Non-pigmented ciliary epithelial cell (primary cell): ENCODE measurements around the gene INSC.
A peak's percentile ranks its signal among the peaks of the same experiment; 100 is the strongest.
"Not testable (repeated sequence)": the region's sequence is repeated elsewhere in the genome, so short reads cannot be mapped to it uniquely, and the experiment has no call there.

Experiments
- DNase-seq: peaks from one replicate; pipeline ENCODE4 v3.0.0-alpha.2; 2010; ENCODE audit warnings: low read depth

INSC gene, protein sequence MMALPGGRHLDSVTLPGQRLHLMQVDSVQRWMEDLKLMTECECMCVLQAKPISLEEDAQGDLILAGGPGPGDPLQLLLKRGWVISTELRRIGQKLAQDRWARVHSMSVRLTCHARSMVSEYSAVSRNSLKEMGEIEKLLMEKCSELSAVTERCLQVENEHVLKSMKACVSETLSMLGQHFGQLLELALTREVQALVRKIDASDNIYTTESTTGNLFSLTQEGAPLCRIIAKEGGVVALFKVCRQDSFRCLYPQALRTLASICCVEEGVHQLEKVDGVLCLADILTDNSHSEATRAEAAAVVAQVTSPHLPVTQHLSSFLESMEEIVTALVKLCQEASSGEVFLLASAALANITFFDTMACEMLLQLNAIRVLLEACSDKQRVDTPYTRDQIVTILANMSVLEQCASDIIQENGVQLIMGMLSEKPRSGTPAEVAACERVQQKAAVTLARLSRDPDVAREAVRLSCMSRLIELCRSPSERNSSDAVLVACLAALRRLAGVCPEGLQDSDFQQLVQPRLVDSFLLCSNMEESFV

DNA sequence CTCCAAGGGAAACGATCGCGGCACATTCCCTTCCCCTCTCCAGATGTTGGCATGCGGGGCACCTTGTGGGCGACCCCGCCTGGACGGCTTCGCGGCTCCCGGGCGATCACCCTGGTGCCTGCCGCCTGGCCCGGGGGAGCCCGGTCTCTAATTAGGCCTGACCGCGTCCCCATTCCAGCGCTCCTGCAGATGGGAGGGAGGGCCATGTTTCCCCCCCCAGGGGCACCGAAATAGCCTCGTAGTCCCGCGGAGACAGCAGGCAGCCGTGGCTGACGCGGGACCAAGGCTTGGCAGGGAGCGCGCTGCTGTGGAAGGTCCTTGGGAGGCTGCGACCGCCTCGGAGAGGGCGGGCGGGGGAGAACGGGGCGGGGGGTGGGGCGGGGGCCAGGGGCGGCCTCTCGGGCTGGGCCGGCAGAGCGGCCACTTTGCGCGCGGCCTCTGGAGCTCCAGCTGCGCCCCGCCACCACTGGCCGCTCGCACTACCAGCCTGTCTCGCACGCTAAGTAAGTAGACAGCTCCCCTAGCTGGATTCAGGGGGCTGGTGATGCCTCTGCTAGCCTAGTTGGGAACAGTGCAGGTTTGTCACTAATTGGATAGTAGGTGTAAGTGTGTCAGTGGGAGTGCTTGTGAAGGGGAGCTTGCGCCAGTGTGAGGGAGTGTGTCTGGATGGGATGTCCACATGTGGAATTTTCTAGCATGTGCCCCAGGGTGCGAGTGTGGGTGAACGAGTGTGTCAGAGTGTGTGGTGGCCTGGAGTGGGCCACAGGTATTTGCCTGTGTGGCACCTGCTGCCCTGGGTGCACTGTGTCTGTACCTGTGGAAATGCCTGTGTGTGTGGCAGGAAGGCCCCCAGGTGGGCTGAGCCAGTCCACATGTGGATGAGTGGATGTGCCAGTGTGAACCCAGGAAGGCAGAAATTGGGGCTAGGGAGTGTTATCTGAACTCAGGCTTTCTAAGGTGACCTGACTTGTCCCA, at the start of gene INSC:
Gene INSC, plus strand, starts transcription at position 423 of the 975 bp plus-strand sequence. CDS start 34,252 bp downstream, outside the sequence.
- DNase-seq = no peak

DNA sequence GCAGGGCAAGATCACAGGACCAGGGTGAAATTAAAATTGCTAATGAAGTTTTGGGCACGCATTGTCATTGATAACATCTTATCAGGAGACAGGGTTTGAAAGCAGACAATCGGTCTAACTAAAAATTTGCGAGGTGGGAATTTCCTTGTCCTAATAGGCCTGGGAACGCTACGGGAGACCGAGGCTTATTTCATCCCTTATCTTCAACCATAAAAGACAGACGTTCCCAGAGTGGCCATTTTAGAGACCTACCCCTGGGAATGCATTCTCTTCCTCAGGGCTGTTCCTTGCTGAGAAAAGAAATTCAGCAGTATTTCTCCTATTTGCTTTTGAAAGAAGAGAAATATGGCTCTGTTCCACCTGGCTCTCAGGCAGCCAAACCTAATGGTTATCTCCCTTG, 45.0 kb upstream of the INSC start:
- not testable (repeated sequence) for DNase-seq

DNA sequence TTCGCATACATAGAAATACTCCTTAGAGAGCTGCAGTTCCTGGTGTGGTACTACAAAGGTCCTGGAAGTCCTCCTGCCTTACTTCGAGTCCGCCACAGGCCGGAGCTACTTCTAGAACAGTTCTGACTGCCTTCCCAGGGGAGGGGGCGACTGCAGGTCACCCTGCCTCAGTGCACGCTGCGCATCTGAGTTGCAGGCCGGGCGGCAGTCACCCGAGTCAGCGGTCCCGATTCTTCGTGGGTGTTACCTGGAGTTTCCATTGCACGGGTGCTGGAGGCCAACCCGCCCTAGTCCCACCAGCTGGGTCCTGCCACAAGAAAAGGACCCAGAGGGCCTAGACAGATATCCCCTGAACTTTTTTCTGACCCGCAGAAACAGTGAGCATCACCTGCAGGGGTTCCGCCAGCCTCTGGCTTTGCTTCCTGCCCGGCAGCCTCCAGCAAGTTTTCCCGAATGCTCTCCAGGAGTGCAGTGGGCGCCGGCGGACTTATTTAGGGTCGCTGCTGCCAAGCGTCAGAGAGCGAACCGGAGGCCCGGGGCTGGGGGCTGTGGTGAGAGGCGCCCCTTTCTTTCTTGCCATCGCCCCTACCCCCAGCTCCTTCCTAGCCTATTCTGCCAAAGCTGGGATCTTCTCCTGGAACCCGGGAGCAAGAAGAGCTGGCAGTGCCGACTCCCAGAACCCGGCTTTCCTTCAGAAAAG, 43.0 kb upstream of the INSC start:
- no peak for DNase-seq

DNA sequence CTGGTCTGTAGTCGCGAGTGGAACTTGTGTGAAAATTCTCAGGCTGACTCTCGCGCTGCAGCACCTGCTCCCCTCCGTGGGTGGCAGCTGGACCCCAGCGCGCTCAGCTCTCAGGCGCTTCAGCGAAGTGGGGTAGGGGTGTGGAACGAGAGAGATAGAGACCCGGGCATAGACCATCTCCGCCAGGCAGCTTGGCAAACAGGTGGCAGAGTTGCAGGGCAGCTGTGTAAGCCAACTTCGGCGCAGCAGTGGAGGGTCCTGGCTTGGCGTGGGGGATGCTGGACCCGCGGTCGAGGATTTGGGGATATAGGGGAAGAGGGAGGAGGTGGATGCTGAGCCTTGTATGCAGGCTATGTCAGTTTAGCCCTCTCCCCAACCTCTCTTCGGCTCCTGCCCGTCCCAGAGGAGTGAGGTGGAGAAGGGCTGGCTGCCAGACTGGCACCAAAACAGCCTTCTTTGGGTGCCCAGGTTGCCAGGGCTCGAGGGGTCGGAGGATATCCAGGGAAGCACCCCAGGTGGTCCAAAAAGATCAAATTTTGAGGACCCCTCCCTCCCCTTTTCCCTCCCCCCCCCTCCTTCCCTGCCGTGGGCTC, 42.1 kb upstream of the INSC start:
- no peak for DNase-seq

DNA sequence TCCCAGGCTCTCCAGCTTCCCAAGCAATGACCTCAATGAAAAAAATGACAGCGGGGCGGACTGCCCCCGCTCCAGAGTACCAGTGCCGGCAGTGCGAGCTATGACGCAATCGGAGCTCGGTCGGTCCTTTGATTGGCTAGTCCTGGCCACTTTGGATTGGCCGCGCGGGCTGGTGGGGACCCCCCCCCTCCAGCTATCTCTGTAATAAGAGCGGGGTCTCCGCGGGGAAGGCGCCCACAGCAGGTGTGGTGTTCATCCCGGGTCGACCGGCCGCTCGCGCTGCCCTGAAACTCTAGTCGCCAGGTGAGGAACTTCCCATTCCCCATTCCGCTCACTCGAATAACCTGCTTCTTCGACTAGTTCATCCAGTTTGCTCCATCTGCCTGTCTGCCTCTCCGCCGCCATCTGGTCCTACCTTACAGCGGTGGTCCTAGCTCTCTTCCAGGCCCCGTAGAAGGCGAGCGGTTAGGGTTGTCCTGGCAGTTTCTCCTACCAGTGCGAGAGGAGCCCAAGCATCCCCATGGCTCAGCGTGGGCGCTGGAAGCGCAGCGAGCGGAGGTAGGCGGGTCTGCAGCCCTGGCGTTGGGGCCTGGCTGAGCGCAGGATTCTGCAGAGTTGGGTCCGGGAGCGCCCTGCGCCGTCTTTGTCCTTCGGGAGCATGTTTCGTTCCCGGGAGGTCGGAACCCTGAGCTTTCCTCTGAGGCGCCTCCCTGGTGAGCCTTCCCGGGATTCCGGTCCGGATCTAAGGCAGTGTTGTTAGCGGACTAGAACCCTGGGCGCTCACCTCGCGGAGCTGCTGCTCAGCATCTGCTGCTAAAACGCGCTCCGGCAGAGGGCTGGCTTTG, 41.1 kb upstream of the INSC start, which contains the start of gene CALCB:
Gene CALCB, plus strand, starts transcription at position 233 of the 845 bp plus-strand sequence. CDS start 1,126 bp downstream, outside the sequence.
- DNase-seq = no peak

DNA sequence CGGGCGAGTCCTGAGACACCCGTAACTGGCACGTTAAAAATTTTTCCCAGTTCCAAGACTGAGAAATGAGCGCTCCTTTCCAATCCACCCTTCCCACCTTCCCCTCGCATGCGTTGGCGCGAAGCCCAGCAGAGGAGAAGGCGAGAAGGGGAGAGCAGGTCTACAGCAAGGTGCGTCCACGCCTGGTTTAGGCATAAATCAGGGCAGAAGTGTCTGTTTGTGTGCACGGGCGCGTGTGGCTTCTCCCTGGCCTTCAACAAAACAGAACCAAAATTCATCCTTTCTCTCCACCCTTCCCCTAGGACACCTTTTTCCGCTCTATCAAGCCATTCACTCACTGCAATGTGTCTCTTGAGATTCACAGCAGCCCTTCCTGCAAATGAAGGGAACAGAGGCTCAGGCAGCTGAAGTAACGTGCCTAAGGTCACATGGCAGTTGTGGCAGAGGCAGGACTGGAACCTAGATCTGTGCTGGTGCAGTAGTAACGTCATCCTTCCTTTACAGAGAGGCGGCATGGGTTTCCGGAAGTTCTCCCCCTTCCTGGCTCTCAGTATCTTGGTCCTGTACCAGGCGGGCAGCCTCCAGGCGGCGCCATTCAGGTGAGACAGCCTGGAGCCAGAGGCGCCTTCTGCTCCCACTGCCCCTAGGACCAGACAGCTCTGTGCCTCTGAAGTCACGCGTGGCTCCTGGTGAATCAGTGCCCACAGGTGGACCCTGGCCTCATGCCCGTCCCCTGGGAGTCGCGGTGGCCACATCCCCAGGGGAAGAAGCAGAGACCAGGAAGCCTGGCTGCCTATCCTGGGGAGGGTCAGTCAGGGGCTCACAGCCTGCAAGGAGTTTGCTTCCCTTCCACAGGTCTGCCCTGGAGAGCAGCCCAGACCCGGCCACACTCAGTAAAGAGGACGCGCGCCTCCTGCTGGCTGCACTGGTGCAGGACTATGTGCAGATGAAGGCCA, 40.2 kb upstream of the INSC start:
- peak; percentile 17 for DNase-seq

DNA sequence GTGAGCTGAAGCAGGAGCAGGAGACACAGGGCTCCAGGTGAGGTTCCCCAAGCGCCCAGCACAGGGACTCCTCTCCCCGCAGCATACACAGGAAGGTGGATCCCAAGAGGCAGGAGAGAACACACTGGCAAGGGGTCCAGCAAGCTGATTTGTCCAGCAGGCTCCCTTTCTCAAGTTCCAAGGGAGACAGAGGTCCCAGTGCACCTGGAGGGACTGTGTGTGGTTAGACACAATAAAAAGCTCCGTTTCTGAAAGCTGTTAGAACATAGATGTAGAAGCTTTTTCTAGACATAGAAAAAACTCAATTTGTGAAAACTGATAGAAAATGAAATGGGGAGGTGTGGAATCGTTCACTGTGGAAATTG, 39.6 kb upstream of the INSC start:
- no peak for DNase-seq

DNA sequence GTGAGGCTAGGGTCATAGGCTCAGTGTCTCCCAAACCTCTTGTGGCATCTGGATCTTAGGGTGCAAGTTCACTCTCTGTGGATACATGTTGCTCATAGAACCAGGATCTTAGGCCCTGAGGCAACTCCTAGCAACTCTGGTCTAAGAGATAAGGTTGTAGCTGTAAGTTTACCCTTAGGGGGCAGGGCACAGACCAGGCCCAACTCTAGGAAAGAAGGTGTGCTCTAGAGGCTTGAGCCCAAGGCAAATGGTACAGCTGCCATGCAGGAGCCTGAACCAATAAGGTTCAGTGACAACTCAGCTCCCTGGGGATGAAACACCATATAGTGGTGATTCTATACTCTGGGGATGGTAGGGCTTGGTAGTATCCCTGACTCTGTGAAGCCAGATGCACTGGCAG, 23.5 kb upstream of the INSC start:
- no peak for DNase-seq

DNA sequence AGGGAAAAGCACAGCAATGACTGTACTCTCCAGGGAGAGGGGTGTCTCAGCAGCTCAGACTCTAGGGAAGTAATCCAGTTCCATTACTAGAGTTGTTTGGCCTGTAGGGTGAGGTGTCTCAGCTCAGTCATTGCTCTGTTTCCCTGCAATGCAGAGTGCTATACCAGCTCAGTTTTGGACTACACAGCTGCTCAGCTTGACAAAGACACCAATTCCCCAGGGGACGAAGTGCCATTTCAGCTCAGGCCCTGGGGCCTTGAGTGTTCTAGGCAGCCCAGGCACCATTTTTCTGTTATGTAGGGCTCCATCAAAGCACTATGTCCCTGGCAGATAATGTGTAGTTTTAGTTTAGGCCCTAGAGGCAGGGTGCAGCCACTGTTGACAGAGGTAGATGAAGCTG, 23.1 kb upstream of the INSC start:
- DNase-seq = no peak

DNA sequence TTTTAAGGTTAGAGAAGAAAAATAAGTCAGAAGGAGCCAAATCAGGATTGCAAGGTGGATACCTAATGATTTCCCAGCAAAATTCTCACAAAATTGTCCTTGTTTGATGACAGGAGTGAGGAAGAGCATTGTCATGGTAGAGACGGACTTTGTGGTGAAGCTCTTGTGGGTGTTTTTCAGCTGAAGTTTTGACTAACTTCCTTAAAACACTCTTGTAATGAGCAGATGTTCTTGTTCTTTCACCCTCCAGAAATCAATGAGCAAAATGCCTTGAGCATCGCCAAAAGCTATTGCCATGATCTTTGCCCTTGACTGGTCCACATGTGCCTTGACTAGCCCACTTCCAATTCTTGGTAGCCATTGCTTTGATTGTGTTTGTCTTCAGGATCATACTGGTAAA, 21.3 kb upstream of the INSC start:
- no peak for DNase-seq

DNA sequence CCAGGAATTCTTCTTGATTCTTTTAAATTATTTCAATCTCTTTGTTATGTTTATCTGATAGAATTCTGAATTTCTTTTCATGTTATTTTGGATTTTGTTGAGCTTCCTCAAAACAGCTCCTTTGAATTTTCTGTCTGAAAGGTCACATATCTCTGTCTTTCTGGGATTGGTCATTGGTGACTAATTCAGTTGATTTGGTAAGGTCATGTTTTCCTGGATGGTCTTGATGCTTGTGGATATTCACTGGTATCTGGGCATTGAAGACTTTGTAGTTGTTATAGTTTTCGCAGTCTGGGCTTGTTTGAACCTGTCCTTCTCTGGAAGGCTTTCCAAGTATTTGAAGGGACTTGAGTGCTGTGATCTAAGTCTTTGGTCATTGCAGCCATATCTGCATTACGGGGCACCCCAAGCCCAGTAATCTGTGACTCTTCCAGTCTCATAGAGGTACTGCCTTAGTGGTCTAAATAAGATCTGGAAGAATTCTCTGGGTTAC, 18.9 kb upstream of the INSC start:
- no peak for DNase-seq

DNA sequence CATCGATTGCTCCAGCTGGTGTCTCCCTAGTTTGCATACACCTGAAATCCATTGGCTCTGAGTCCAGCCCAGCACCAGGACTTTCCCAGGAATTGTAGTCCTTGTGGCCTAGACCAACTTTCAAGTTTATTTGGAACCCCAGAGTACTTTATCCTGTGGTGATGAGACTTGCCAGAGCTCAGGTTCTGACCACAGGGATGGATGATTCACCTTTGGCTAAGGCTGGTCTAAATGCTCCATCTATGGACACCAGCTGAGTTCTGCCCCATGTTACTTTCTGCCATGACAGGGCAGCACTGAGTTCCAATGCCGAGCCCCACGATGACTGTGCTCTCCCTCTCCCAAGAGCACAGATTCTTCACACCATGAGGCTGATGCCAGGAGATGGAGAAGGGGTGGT, 17.3 kb upstream of the INSC start:
- DNase-seq = no peak

DNA sequence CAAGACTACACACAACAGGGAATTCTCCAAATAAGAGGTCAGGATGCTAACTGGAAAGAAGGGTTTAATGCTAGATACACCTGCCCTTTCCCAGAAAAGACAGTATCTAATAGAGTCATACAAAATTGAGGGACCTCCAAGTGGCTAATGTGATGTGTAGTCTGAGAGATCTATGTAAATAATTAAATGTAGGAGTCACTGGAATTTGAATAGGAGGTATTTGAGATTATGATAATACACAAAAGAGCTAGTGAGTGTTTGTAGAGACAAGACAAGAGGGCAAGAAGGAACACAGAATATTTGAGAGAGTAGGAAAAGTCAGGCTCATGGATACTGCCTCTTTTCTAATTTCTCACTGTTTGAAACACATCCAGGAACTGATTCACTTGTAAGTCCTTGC, 15.5 kb upstream of the INSC start:
- DNase-seq = no peak

DNA sequence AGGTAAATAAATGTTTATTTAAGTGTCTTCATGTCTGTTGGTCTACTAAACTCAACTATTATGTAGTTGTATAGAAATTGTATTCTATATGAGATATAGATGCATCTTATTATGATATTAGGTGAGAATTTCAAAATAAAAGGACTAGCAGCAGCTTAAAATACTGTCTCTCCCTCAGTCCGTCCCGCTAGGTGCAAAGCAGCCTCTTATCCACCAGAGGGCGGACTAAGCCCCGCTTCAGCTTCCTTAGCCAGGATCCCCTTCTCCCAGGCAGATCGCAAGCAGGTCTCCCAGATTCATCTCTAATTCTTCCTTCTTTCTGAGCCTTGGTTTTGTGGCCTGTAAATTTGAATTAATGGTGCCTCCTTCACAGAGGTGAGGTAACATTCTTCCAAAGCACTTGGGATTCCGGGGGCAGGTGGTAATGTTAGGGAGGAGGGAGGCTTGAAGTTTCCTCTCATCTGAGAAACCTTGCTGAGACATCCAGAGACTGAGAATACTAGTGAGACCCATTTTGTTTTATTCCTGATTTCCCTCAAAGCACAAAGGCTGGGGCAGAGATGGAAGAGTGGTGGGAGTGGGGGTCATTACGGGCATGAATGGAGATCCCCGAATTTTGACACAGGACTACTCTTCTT, 13.5 kb upstream of the INSC start:
- peak; percentile 36 for DNase-seq

DNA sequence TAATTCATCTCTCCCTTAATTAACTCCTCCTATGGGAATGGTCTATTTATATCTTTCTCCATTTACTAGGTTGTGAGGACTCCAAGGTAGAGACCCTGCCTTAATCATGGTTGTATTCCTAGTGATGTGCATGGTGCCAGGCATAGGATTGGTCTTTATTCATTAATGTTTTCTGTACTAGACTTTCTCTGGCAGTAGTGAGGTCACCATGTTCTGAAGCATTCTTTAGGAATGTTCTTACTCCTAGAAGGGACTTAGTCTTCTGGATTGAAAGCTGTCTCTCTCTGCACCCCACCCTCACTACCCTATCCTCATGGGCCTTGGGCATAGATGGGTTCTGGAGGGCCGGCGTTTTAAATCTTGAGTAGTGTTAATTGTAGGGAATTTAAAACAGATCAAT, 10.6 kb upstream of the INSC start:
- DNase-seq = no peak

DNA sequence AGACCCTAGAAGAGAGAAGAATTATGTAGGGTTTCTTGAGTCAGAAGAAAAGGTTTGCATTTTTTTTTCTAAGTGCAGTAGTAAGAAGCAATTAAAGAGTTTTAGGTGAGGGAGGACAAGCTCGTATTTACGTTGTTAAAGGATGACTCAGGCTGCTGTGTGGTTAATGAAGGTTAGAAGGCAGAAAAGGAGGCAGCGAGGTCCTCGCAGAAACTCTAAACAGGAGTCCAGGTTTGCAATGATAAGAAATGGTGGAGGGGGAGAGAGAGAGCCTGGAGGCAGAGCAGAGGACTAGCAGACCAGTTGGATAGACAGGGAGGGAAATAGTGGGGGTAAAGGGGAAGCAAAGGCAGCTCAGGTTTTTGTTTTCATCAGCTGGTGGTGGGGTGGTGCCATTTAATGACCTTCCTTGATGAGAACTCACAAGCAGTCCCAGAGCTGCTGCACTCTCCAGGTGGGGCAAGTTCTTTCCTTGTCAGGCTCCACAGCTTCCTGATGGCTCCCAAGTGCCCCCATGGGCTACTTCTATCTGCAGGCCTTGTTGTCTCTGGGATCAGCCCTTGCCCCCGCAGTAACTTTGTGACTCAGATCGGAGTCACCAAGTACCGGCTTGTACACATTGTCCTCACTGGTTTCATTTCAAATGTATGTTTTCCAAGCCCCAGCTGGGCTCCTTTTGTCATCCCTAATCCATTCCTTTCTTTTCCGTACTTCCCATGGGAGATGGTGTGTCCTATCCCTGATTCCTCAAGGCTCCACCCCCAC, 8.3 kb upstream of the INSC start:
- peak; percentile 72 for DNase-seq

DNA sequence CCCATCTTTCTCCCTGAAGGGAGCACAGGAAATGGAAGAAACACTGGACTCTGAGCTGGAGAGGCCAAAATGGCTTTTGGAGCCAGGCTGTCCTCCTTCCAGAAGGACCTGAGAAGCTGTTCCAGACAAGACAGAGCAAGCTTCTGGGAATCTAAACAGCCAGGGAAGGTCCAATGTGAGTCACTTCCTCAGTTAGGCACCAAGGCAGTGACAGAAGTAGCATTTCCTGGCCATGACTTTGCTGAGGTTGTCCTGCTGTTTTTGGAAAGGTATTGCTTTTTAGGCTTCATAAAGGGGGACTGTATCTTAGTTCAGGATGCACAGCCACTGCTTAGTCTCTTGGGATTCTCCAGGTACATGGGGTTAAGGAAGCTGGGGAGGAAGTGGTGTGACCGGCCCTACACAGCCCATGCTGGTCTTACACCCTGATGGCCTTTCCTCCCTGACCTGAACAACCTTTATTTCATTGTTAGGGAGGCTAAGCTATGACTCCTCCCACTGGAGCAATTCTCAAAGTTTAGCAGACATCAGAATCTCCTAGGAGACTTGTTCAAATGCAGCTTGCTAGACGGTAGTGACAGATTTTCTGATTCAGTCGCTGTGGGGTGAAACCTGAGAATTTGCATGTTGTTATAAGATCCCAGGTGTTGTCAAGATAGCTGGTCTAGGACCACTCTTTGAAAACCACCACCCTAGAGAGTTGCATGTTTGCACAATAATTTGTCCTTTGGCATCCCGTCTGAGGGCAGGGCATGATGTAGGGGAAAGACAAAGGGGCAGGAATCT, 6.8 kb upstream of the INSC start:
- DNase-seq = no peak
